EH (cell line): ENCODE data around the gene TCF3.

Experiments used
- DNase-seq: peaks from one replicate; pipeline ENCODE4 v3.0.0-alpha.2; 2015; ENCODE audit warnings: low read depth

TCF3 gene

DNA sequence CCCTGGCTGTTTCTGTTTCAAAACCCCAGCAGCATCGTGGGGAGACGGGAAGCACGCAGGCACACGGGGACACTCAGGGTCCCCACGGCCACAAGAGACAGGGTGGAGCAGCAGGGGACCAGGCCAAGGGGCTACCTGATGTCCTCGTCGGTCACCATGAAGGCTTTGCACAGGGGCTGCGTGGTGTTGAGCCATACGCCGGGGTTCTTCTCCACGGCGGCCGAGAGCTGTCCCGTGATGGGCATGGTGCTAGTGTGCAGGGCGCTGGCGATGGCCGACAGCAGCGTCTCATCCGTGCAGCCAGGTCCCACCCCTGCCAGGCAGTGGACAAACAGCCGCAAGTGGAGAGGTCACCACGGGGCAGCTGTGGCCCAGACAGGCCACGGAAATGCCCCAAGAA, 71.5 kb downstream of the TCF3 start:
- DNase-seq = no peak

DNA sequence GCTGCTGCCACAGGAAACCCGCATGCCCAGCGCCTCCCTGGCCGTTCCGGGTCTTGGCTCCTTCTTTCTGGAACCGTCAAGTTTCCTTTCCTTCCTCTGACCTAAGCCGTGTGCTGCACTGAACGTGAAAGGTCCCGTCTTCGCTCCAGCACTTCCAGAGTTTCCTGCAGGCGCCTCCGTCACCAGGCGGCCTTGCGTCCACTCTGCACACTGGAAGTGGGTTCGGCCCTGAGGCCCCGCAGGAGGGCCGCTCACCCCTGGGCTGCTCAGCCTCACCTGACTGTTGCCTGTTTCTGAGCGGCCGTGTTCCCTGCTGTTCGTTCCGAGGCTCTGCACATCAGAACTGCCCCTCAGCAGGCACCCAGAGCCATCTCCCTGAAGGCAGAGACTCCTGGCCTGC, 72.0 kb downstream of the TCF3 start:
- no peak for DNase-seq

GRCh38 chr19:1579222-1579621, 73.2 kb downstream of the TCF3 start:
- no peak for DNase-seq

DNA sequence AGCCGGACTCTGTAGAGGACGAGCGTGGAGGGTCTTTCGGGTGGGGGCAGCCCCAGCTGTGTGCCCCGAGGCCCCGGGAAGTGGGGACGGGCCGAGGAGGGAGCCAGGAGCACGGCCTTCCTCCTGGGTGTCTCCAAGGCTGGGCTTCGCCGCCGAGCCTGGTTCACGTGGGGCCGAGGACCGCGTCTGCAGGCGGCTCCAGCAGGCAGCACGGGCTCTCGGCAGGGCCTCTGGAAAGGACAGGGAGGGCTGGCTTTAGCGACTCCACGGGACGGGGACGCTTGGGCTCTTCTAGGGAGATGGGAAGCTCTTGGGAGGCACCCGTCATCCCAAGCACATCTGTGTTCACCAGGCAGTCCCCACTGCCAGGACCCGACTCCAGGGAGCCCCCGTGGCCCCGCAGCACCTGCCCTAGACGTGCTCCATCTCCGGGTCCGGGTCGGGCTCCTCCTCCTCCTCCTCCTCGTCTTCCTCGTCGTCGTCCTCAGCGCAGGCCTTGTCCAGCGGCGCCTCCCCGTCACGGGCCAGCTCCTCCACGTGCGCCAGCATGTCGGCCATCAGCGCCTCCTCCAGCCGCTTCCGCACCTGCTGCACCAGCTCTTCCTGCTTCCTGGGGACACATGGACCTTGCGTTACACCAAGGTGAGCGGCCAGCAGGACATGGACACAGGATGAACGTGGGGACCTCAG, 74.3 kb downstream of the TCF3 start:
- DNase-seq = no peak

GRCh38 chr19:1577090-1577928, 75.1 kb downstream of the TCF3 start:
- no peak for DNase-seq

GRCh38 chr19:1576242-1577089, 75.9 kb downstream of the TCF3 start:
- no peak for DNase-seq

GRCh38 chr19:1575323-1576241, 76.8 kb downstream of the TCF3 start:
- DNase-seq = no peak

- no peak for DNase-seq
These were observed 77.9 kb downstream of the TCF3 start for GRCh38 chr19:1574354-1575136.

- no peak for DNase-seq
These were observed 79.6 kb downstream of the TCF3 start for GRCh38 chr19:1572795-1573194.

- DNase-seq = no peak
These were observed 81.1 kb downstream of the TCF3 start for GRCh38 chr19:1571358-1571757.

DNA sequence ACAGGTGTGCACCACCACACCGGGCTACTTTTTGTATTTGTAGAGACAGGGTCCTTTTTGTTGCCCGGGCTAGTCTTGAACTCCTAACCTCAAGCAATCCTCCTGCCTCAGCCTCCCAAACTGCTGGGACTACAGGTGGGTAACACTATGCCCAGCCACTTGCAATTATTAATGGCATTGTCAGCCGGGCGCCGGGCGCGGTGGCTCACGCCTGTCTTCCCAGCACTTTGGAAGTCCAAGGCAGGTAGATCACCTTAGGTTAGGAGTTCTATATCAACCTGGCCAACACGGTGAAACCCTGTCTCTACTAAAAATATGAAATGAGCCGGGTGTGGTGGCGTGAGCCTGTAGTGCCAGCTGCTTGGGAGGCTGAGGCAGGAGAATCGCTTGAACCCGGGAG, 81.6 kb downstream of the TCF3 start:
- DNase-seq = no peak

DNA sequence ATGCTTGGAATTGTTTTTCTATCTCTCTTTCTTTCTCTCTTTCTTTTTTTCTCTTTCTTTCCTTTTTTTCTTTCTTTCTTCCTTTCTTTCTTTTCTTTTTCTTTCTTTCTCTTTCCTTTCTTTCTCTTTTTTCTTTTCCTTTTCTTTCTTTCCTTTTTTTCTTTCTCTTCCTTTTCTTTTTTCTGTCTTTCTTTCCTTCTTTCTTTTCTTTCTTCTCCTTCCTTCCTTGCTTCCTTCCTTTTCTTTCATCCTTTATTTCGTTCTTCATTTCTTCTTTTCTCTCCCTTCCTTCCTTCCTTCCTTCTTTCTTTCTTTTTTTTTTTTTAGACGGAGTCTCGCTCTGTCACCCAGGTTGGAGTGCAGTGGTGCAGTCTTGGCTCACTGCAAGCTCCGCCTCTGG, 82.4 kb downstream of the TCF3 start:
- DNase-seq = no peak

DNA sequence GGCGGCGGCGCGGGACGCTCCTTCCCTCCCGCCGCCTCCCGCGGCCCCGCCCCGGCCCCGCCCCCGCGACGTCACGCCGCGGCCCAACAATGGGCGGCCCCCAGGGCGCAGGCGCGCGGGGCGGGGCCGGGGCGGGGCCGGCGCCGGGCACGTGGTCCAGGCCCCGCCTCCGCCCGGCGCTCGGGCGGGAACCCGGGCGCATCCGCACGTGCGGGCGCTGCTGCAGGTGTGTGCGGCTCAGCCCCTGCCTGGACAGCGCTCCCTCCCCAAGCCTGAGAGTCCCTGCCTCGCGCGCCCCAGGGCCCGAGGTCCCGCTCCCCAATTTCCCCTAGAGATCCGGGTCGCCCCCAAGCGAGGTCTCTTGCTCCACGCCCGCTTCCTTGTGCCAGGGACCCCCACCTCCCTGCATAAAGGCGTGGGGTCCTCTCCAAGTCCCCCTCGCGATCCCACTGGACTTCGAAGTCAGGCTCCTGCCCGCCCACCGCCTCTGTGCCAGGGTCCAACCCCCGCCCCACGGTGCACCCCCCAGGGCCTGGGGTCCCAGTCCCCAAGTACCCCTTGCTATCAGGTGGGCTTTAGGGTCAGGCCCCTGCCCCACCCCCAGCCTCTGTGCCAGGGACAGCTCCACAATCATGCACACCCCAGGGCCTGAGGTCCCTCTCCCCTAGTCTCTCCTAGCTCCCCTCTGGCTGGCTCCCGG, 83.9 kb downstream of the TCF3 start, which contains the start of gene MEX3D:
TSS of gene MEX3D (minus strand) at position 6 of the 700 bp plus-strand sequence. CDS start 267 bp downstream, outside the sequence.
- DNase-seq = peak; percentile 76

DNA sequence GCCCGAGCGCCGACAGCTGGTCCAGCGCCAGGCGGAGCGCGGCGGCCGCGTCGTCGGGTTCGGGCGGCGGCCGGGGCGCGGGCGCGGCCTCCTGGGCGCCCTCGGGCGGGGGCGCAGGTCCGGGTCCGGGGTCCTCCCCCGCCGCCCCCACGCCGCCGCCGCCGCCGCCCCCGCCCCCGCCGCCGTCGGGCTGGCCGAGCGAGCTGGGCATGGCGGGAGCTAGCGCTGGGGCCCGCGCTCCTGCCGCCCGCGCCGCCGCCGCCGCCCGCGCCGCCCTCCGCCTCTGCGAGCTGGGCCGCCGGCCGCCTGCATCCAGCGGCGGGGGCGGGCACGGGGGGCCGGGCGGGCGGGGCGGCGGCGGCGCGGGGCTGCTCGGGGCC, 84.6 kb downstream of the TCF3 start:
- DNase-seq = no peak

- no peak for DNase-seq
These were observed 85.1 kb downstream of the TCF3 start for GRCh38 chr19:1567116-1567847.

GRCh38 chr19:1566392-1567115, 85.9 kb downstream of the TCF3 start:
- peak; percentile 89 for DNase-seq

DNA sequence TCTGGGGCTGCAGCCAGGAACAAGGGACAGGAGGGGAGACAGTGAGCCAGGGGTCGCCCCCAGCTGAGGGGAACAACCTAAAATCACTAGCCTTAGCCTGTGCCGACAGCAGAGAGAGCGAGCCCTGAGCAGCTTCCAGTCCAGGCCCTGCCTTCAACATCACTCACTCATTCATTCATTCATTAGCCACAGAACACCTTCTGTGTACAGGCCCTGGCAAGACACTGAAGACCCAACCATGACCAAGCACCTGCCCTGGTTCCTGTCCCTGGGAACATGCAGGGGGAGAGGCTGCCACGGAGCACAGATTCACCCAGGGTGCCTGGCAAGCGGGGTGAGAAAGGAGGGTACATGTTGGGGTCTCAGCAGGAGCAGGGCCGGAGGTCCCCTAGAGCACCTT, 89.2 kb downstream of the TCF3 start:
- DNase-seq = no peak

- no peak for DNase-seq
These were observed 91.1 kb downstream of the TCF3 start for GRCh38 chr19:1561236-1561842.
